Neural cell (in vitro differentiated cells): Measurements from ENCODE around the gene AWAT2. TPM values are rescaled to one million over a fixed set of nuclear protein-coding genes. Genes with fewer than 3 reads are reported as not detected.

ENCODE experiments used
- H2AFZ ChIP-seq: fragments of 200-600, 300-800 bp; sonication (generic), shearing (Covaris generic); 2 replicates; pipeline ENCODE4 v1.6.0; 2014; ENCODE audit warnings: low read depth, mild to moderate bottlenecking, antibody characterized with exemption, low read length, moderate library complexity
- H3F3A ChIP-seq: fragments of 200-600 bp; shearing (Covaris generic); 2 replicates; pipeline ENCODE4 v1.6.1; 2016; ENCODE audit warnings: mild to moderate bottlenecking, moderate library complexity, mixed read lengths, antibody characterized with exemption, low read length; ENCODE audit not compliant: insufficient read depth, poor library complexity, severe bottlenecking
- H3K27ac ChIP-seq: fragments of 200-600, 300-800 bp; sonication (generic), shearing (Covaris generic); 2 replicates; pipeline ENCODE4 v1.5.1; 2014; ENCODE audit warnings: mild to moderate bottlenecking, low read length, moderate library complexity
- H3K27me3 ChIP-seq: fragments of 300-800, 200-600 bp; sonication (generic), shearing (Covaris generic); 2 replicates; pipeline ENCODE4 v1.6.0; 2014; ENCODE audit warnings: mild to moderate bottlenecking, low read depth, low read length, moderate library complexity; ENCODE audit not compliant: insufficient read depth
- H3K36me3 ChIP-seq: fragments of 300-800, 200-600 bp; sonication (generic), shearing (Covaris generic); 2 replicates; pipeline ENCODE4 v1.5.1; 2014; ENCODE audit warnings: mild to moderate bottlenecking, antibody characterized with exemption, low read length, moderate library complexity; ENCODE audit not compliant: insufficient read depth
- H3K4me2 ChIP-seq: fragments of 300-800, 200-600 bp; sonication (generic), shearing (Covaris generic); 2 replicates; pipeline ENCODE4 v1.6.0; 2014; ENCODE audit warnings: mild to moderate bottlenecking, low read length
- H3K4me3 ChIP-seq: fragments of 300-800, 200-600 bp; sonication (generic), shearing (Covaris generic); 2 replicates; pipeline ENCODE4 v1.5.1; 2014; ENCODE audit warnings: mild to moderate bottlenecking, low read length, moderate library complexity
- H3K79me2 ChIP-seq: fragments of 200-600 bp; shearing (Covaris generic); replicated peaks from 2 replicates; pipeline ENCODE4 v1.6.0; 2014; ENCODE audit warnings: mild to moderate bottlenecking, low read length, moderate library complexity; ENCODE audit not compliant: insufficient read depth
- H3K9ac ChIP-seq: fragments of 300-800, 200-600 bp; sonication (generic), shearing (Covaris generic); 2 replicates; pipeline ENCODE4 v1.6.1; 2016; ENCODE audit warnings: mild to moderate bottlenecking, low read length, mixed read lengths
- H3K9me2 ChIP-seq: fragments of 200-600 bp; shearing (Covaris generic); 2 replicates; pipeline ENCODE4 v1.6.1; 2016; ENCODE audit warnings: mild to moderate bottlenecking, low read length, mixed read lengths; ENCODE audit not compliant: insufficient read depth
- H3K9me3 ChIP-seq: fragments of 200-600, 300-800 bp; sonication (generic), shearing (Covaris generic); 2 replicates; pipeline ENCODE4 v1.6.1; 2016; ENCODE audit warnings: mild to moderate bottlenecking, mixed run types, low read length, moderate library complexity, mixed read lengths
- H4K20me1 ChIP-seq: fragments of 200-600 bp; shearing (Covaris generic); 2 replicates; pipeline ENCODE4 v1.6.1; 2016; ENCODE audit warnings: mild to moderate bottlenecking, mixed run types; ENCODE audit not compliant: insufficient read depth
- EP300 ChIP-seq: fragments of 450-650 bp; conservative IDR thresholded peaks from 2 replicates; pipeline ENCODE4 v1.6.1; 2014; ENCODE audit warnings: antibody characterized with exemption, mild to moderate bottlenecking, moderate library complexity; ENCODE audit not compliant: poor library complexity, severe bottlenecking
- EZH2 ChIP-seq: fragments of 200-600, 300-800 bp; shearing (Covaris generic), sonication (generic); IDR thresholded peaks from 2 replicates; pipeline ENCODE4 v1.6.1; 2014; ENCODE audit warnings: antibody characterized with exemption, low read length, borderline replicate concordance, mild to moderate bottlenecking; ENCODE audit not compliant: insufficient read depth, poor library complexity, severe bottlenecking
- MXI1 ChIP-seq: fragments of 450-650 bp; conservative IDR thresholded peaks from 2 replicates; pipeline ENCODE4 v1.6.1; 2014; ENCODE audit warnings: antibody characterized with exemption, mild to moderate bottlenecking; ENCODE audit not compliant: poor library complexity, severe bottlenecking
- POLR2AphosphoS5 ChIP-seq: IDR thresholded peaks from 2 replicates; pipeline ENCODE4 v1.6.1; 2012
- RAD21 ChIP-seq: fragments of 450-650 bp; conservative IDR thresholded peaks from 2 replicates; pipeline ENCODE4 v1.6.1; 2014; ENCODE audit warnings: antibody characterized with exemption, mild to moderate bottlenecking, moderate library complexity
- SMC3 ChIP-seq: fragments of 450-650 bp; conservative IDR thresholded peaks from 2 replicates; pipeline ENCODE4 v1.6.1; 2014; ENCODE audit warnings: antibody characterized with exemption, mild to moderate bottlenecking, moderate library complexity; ENCODE audit not compliant: poor library complexity
- TAF1 ChIP-seq: IDR thresholded peaks from 2 replicates; pipeline ENCODE4 v1.6.1; 2012; ENCODE audit warnings: low read depth
- polyA plus RNA-seq: library from polyadenylated mRNA; depleted of rRNA; stranded (reverse); fragments of >200 nt; gene quantifications from 2 replicates; pipeline ENCODE4 v1.2.3, GENCODE V29; 2014
- TF ChIP-seq, protein P1 (sequence below): IDR thresholded peaks from 2 replicates; pipeline ENCODE4 v1.6.1; 2012; ENCODE audit warnings: borderline replicate concordance
- TF ChIP-seq, protein P2 (sequence below): fragments of 450-650 bp; IDR thresholded peaks from 2 replicates; pipeline ENCODE4 v1.5.1; 2014; ENCODE audit warnings: antibody characterized with exemption, mild to moderate bottlenecking, moderate library complexity; ENCODE audit not compliant: poor library complexity, severe bottlenecking

The AWAT2 gene
- polyA plus RNA-seq, 1 donor from 2014 or later: not detected

DNA sequence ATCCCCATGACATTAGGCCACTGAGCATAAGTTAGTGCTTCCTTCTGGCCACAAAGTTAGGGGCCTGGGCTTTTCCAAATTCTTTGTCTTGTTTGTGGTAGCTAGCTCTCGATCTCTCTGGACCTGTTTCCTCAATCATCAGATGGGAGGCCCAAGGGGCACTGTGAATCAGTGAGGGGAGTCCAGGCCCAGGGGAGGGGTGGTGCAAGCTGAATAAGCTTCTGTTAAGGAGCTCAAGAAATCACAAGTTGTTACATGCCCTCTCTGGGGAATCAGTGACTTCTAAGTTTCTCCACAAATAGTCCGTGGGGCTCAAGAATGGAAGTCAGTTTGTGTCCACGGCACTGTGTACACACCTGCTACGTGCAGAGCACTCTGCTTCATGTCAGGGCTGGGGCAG is 15.1 kb downstream of the AWAT2 start:
- Histone ChIP-seq H3K9me3 (no peaks in the 10 kb centered on the region), H3K27me3 (no peaks in the 10 kb centered on the region), H3K36me3 (no peaks in the 10 kb centered on the region), H3K27ac (no peak overlapping the region), H3K9me2 (no peaks in the 10 kb centered on the region), H3K9ac (no peak overlapping the region), H3F3A (no peaks in the 10 kb centered on the region), H3K4me2 (no peak overlapping the region), H3K79me2 (no peaks in the 10 kb centered on the region), H4K20me1 (no peaks in the 10 kb centered on the region), H2AFZ (no peak overlapping the region), H3K4me3 (no peak overlapping the region)
- TF ChIP-seq TAF1 (no peak), RAD21 (no peak), EZH2 (no peak), SMC3 (no peak), MXI1 (no peak), POLR2AphosphoS5 (no peak), EP300 (no peak)
- TF ChIP-seq, protein P1, sequence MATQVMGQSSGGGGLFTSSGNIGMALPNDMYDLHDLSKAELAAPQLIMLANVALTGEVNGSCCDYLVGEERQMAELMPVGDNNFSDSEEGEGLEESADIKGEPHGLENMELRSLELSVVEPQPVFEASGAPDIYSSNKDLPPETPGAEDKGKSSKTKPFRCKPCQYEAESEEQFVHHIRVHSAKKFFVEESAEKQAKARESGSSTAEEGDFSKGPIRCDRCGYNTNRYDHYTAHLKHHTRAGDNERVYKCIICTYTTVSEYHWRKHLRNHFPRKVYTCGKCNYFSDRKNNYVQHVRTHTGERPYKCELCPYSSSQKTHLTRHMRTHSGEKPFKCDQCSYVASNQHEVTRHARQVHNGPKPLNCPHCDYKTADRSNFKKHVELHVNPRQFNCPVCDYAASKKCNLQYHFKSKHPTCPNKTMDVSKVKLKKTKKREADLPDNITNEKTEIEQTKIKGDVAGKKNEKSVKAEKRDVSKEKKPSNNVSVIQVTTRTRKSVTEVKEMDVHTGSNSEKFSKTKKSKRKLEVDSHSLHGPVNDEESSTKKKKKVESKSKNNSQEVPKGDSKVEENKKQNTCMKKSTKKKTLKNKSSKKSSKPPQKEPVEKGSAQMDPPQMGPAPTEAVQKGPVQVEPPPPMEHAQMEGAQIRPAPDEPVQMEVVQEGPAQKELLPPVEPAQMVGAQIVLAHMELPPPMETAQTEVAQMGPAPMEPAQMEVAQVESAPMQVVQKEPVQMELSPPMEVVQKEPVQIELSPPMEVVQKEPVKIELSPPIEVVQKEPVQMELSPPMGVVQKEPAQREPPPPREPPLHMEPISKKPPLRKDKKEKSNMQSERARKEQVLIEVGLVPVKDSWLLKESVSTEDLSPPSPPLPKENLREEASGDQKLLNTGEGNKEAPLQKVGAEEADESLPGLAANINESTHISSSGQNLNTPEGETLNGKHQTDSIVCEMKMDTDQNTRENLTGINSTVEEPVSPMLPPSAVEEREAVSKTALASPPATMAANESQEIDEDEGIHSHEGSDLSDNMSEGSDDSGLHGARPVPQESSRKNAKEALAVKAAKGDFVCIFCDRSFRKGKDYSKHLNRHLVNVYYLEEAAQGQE: no peak
- TF ChIP-seq, protein P2, sequence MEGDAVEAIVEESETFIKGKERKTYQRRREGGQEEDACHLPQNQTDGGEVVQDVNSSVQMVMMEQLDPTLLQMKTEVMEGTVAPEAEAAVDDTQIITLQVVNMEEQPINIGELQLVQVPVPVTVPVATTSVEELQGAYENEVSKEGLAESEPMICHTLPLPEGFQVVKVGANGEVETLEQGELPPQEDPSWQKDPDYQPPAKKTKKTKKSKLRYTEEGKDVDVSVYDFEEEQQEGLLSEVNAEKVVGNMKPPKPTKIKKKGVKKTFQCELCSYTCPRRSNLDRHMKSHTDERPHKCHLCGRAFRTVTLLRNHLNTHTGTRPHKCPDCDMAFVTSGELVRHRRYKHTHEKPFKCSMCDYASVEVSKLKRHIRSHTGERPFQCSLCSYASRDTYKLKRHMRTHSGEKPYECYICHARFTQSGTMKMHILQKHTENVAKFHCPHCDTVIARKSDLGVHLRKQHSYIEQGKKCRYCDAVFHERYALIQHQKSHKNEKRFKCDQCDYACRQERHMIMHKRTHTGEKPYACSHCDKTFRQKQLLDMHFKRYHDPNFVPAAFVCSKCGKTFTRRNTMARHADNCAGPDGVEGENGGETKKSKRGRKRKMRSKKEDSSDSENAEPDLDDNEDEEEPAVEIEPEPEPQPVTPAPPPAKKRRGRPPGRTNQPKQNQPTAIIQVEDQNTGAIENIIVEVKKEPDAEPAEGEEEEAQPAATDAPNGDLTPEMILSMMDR: no peak

DNA sequence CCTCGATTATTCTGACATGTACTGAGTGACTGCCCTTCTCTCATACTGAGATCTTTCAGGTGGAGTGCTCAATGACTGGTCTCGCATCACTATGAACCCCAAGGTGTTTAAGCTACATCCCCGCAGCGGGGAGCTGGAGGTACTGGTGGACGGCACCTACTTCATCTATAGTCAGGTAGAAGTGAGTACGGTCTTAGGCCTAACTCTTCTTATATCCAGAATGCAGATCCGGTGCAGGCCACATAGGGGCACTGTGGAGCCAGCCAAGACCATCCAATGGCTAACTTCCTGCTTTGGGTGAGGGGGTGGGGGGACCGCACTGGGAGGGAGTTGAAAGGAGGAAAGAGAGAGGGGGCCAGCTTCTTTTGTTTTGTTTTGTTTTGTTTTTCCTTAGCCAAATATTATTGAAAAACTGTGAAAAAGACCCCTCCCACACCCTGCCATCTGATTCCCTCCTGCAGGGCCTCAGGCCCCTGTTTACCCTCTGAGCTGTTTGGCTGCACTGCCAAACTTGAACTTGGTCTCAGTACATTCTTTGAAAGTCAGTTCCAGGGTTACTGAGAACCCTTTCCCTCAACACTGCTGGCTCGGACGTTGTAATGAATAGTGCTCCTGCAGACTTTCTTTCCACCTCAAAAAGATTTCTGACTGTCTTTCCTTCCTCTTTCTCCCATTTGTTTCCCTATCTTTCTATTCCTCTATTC is 16.2 kb downstream of the AWAT2 start:
- Histone ChIP-seq H3K9me3 (no peaks in the 10 kb centered on the region), H3K27me3 (no peaks in the 10 kb centered on the region), H4K20me1 (no peaks in the 10 kb centered on the region), H3K79me2 (no peaks in the 10 kb centered on the region), H3K4me2 (no peak overlapping the region), H2AFZ (no peak overlapping the region), H3F3A (no peaks in the 10 kb centered on the region), H3K36me3 (no peaks in the 10 kb centered on the region), H3K9me2 (no peaks in the 10 kb centered on the region), H3K9ac (no peak overlapping the region), H3K4me3 (no peak overlapping the region), H3K27ac (no peak overlapping the region)
- TF ChIP-seq EP300: no peak
- no peak for TF ChIP-seq EZH2
- TF ChIP-seq MXI1: no peak
- TF ChIP-seq TAF1: no peak
- TF ChIP-seq SMC3: no peak
